Measurements from ENCODE around the gene LAMC2. TPM values are rescaled to one million over a fixed set of nuclear protein-coding genes. Genes with fewer than 3 reads are reported as not detected.
"Not testable (repeated sequence)": the region's sequence is repeated elsewhere in the genome, so short reads cannot be mapped to it uniquely, and the experiment has no call there.

The LAMC2 gene
- total RNA-seq, 2 donors from 2014 or later, result not detected

DNA sequence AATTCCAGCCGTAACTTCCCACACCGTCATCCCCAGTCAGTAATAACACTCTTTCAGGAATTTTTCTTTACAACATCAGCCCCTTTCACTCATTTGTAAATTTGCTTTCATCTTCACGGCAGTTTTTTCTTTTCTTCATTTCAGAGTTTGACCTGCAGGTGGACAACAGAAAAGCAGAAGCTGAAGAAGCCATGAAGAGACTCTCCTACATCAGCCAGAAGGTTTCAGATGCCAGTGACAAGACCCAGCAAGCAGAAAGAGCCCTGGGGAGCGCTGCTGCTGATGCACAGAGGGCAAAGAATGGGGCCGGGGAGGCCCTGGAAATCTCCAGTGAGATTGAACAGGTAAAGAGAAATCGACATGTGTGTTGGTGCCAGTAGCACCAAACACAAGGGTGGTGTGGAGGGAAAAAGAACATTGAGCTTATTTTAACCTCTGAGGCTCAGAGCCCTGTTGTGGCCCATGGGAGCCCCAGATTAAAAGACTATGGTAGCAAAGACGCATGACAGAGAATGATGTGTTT lies 53.2 kb downstream of the LAMC2 start:
- Mint-ChIP-seq H3K4me3 (no peak overlapping the region), H3K27me3 (peaks cover 42% of the 10 kb centered on the region), H3K4me1 (no peaks in the 10 kb centered on the region), H3K36me3 (ENCODE audit: low read depth) (no peaks in the 10 kb centered on the region), H3K27ac (no peak overlapping the region)
- no peaks in the 10 kb centered on the region for H3K9me3 ChIP-seq (ENCODE audit: control insufficient read depth, low read length, poor library complexity, severe bottlenecking)
- ATAC-seq, result no peak
- DNase-seq, result no peak

DNA sequence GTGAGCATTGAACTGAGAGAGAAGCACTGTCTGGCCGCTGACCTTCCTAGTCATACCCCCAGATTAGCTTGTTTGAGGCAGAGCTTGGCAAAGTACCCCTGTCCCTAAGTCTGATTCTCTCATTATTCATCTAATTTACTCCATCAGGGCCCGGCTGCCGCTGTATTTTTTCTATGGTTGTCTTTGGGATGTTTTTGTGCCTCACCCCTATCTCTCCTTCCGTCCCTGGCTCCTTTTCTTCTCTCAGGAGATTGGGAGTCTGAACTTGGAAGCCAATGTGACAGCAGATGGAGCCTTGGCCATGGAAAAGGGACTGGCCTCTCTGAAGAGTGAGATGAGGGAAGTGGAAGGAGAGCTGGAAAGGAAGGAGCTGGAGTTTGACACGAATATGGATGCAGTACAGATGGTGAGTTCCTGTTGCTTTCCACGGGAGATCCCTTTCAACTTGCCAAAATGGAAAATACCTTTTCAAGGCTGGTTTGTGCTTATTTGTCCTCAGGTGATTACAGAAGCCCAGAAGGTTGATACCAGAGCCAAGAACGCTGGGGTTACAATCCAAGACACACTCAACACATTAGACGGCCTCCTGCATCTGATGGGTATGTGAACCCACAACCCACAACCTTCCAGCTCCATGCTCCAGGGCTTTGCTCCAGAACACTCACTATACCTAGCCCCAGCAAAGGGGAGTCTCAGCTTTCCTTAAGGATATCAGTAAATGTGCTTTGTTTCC lies 53.9 kb downstream of the LAMC2 start:
- H3K27ac Mint-ChIP-seq, result no peak overlapping the region
- H3K9me3 ChIP-seq (ENCODE audit: control insufficient read depth, low read length, poor library complexity, severe bottlenecking), result no peaks in the 10 kb centered on the region
- ATAC-seq, result no peak
- H3K36me3 Mint-ChIP-seq (ENCODE audit: low read depth), result no peaks in the 10 kb centered on the region
- no peak for DNase-seq
- H3K4me3 Mint-ChIP-seq, result no peak overlapping the region
- no peaks in the 10 kb centered on the region for H3K4me1 Mint-ChIP-seq
- peaks cover 43% of the 10 kb centered on the region for H3K27me3 Mint-ChIP-seq

DNA sequence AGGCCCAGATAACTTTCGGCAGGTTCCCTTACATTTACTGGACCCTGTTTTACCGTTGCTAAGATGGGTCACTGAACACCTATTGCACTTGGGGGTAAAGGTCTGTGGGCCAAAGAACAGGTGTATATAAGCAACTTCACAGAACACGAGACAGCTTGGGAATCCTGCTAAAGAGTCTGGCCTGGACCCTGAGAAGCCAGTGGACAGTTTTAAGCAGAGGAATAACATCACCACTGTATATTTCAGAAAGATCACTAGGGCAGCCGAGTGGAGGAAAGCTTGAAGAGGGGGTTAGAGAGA lies 54.4 kb downstream of the LAMC2 start:
- ATAC-seq (no peak), DNase-seq (no peak)
- no peaks in the 10 kb centered on the region for H3K4me1 Mint-ChIP-seq
- no peaks in the 10 kb centered on the region for H3K36me3 Mint-ChIP-seq (ENCODE audit: low read depth)
- H3K27ac Mint-ChIP-seq, result no peak overlapping the region
- no peaks in the 10 kb centered on the region for H3K9me3 ChIP-seq (ENCODE audit: control insufficient read depth, low read length, poor library complexity, severe bottlenecking)
- H3K4me3 Mint-ChIP-seq, result no peak overlapping the region
- peaks cover 43% of the 10 kb centered on the region for H3K27me3 Mint-ChIP-seq

DNA sequence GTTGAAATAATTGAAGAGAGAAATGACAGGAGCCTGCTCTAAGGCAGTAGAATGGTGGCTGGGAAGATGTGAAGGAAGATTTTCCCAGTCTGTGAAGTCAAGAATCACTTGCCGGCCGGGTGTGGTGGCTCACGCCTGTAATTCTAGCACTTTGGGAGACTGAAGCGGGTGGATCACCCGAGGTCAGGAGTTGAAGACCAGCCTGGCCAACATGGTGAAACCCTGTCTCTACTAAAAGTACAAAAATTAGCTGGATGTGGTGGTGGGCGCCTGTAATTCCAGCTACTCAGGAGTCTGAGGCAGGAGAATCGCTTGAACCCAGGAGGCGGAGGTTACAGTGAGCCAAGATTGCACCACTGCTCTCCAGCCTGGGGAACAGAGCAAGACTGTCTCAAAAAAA lies 54.8 kb downstream of the LAMC2 start:
- H3K9me3 ChIP-seq (ENCODE audit: control insufficient read depth, low read length, poor library complexity, severe bottlenecking); H3K4me3 Mint-ChIP-seq; H3K27ac Mint-ChIP-seq; ATAC-seq; DNase-seq; H3K36me3 Mint-ChIP-seq (ENCODE audit: low read depth); H3K4me1 Mint-ChIP-seq: not testable (repeated sequence)
- H3K27me3 Mint-ChIP-seq, result peaks cover 44% of the 10 kb centered on the region

DNA sequence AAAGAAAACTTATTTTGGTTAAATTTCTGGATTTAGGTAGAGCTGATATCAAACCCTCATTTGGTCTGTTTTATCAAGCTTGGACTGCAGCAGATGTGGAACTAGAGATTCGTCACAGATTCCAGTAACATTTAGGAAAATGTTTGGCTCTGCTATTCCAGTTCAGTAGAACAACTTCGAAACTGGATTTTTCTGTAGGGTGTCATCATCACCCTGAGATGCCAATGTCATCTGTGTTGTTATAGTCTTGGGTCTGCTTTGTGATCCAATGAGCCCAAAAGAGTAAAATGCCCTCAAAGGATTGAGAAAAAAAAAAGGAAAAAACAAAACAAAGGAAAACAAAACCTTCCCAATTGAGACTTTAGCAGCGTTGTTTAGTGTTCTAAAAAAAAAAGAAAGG lies 55.4 kb downstream of the LAMC2 start:
- no peaks in the 10 kb centered on the region for H3K36me3 Mint-ChIP-seq (ENCODE audit: low read depth)
- no peak for DNase-seq
- no peaks in the 10 kb centered on the region for H3K4me1 Mint-ChIP-seq
- H3K9me3 ChIP-seq (ENCODE audit: control insufficient read depth, low read length, poor library complexity, severe bottlenecking), result no peaks in the 10 kb centered on the region
- ATAC-seq, result no peak
- H3K27me3 Mint-ChIP-seq, result peaks cover 46% of the 10 kb centered on the region
- H3K4me3 Mint-ChIP-seq, result no peak overlapping the region
- no peak overlapping the region for H3K27ac Mint-ChIP-seq

DNA sequence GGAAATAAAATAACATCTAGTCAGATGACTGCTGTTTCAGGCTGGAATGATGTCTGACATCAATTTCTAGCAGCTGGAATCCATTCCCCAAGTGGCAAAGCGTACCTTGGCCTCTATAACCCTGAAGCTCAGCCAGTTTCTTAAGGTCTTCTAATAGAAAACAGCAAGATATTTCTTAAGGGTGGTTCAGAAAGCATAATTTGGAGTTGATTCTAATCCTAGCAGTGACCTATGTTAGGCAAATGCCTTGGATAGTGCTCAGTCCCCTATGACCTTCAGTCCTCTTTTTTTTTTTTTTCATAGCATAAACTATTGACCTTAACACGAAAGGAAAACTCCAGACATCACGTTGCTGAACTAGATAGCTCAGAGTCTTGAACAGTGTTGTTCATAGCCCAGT lies 56.5 kb downstream of the LAMC2 start:
- H3K36me3 Mint-ChIP-seq (ENCODE audit: low read depth), result no peaks in the 10 kb centered on the region
- no peaks in the 10 kb centered on the region for H3K4me1 Mint-ChIP-seq
- H3K27ac Mint-ChIP-seq, result no peak overlapping the region
- H3K4me3 Mint-ChIP-seq, result no peak overlapping the region
- DNase-seq (no peak), ATAC-seq (no peak)
- peaks cover 48% of the 10 kb centered on the region for H3K27me3 Mint-ChIP-seq
- no peaks in the 10 kb centered on the region for H3K9me3 ChIP-seq (ENCODE audit: control insufficient read depth, low read length, poor library complexity, severe bottlenecking)

DNA sequence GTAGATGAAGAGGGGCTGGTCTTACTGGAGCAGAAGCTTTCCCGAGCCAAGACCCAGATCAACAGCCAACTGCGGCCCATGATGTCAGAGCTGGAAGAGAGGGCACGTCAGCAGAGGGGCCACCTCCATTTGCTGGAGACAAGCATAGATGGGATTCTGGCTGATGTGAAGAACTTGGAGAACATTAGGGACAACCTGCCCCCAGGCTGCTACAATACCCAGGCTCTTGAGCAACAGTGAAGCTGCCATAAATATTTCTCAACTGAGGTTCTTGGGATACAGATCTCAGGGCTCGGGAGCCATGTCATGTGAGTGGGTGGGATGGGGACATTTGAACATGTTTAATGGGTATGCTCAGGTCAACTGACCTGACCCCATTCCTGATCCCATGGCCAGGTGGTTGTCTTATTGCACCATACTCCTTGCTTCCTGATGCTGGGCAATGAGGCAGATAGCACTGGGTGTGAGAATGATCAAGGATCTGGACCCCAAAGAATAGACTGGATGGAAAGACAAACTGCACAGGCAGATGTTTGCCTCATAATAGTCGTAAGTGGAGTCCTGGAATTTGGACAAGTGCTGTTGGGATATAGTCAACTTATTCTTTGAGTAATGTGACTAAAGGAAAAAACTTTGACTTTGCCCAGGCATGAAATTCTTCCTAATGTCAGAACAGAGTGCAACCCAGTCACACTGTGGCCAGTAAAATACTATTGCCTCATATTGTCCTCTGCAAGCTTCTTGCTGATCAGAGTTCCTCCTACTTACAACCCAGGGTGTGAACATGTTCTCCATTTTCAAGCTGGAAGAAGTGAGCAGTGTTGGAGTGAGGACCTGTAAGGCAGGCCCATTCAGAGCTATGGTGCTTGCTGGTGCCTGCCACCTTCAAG lies 57.3 kb downstream of the LAMC2 start:
- Mint-ChIP-seq H3K4me1 (no peaks in the 10 kb centered on the region), H3K4me3 (no peak overlapping the region), H3K36me3 (ENCODE audit: low read depth) (no peaks in the 10 kb centered on the region), H3K27ac (no peak overlapping the region), H3K27me3 (peaks cover 50% of the 10 kb centered on the region)
- H3K9me3 ChIP-seq (ENCODE audit: control insufficient read depth, low read length, poor library complexity, severe bottlenecking), result no peaks in the 10 kb centered on the region
- no peak for DNase-seq
- no peak for ATAC-seq

DNA sequence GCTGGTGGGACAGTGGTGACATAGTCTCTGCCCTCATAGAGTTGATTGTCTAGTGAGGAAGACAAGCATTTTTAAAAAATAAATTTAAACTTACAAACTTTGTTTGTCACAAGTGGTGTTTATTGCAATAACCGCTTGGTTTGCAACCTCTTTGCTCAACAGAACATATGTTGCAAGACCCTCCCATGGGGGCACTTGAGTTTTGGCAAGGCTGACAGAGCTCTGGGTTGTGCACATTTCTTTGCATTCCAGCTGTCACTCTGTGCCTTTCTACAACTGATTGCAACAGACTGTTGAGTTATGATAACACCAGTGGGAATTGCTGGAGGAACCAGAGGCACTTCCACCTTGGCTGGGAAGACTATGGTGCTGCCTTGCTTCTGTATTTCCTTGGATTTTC lies 58.4 kb downstream of the LAMC2 start:
- no peak overlapping the region for H3K4me3 Mint-ChIP-seq
- no peak for ATAC-seq
- no peaks in the 10 kb centered on the region for H3K36me3 Mint-ChIP-seq (ENCODE audit: low read depth)
- H3K4me1 Mint-ChIP-seq, result no peaks in the 10 kb centered on the region
- H3K9me3 ChIP-seq (ENCODE audit: control insufficient read depth, low read length, poor library complexity, severe bottlenecking), result no peaks in the 10 kb centered on the region
- H3K27me3 Mint-ChIP-seq, result peaks cover 53% of the 10 kb centered on the region
- no peak overlapping the region for H3K27ac Mint-ChIP-seq
- no peak for DNase-seq

DNA sequence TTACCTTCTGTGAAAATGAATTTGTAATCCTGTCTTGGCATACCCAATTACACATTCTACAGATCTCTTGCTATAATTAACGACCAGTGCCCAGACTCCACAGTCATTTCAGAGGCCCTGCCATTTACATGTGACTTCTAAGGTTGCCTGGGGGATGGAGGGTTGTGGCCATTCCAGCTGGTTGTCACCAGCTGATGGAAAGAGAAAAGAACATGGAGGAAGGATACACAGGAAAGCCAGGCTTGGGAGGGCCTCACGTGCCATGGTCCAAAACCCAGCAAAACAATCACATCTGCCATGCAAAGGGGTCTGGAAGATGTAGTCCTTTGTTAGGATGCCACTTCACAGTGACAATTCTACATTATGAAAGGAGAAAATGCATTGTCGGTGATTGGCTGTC lies 59.3 kb downstream of the LAMC2 start:
- no peak for ATAC-seq
- no peaks in the 10 kb centered on the region for H3K4me1 Mint-ChIP-seq
- peaks cover 52% of the 10 kb centered on the region for H3K27me3 Mint-ChIP-seq
- H3K9me3 ChIP-seq (ENCODE audit: control insufficient read depth, low read length, poor library complexity, severe bottlenecking), result no peaks in the 10 kb centered on the region
- H3K4me3 Mint-ChIP-seq, result no peak overlapping the region
- no peak overlapping the region for H3K27ac Mint-ChIP-seq
- no peak for DNase-seq
- H3K36me3 Mint-ChIP-seq (ENCODE audit: low read depth), result no peaks in the 10 kb centered on the region

DNA sequence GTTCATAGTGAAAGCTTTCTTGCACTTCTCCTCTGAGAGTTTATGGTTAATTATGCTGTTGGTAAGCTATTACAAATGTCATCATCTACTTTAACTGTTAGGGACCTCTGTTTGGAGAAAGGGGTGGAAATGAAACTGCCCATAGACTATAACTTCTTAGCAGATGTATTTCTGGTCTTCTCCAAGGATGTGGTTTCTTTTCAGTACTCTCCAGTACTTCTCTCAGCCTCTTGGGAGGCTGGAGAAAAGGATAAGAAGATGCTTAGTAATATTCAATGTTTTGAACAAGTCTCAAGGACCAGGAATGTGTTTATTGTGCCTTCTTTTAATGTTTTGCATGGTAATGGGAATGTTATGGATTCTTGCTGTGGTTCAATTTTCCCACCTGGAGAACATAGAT lies 60.4 kb downstream of the LAMC2 start:
- Mint-ChIP-seq H3K4me3 (no peak overlapping the region), H3K36me3 (ENCODE audit: low read depth) (no peaks in the 10 kb centered on the region), H3K27me3 (peaks cover 48% of the 10 kb centered on the region), H3K4me1 (no peaks in the 10 kb centered on the region), H3K27ac (no peak overlapping the region)
- H3K9me3 ChIP-seq (ENCODE audit: control insufficient read depth, low read length, poor library complexity, severe bottlenecking), result no peaks in the 10 kb centered on the region
- ATAC-seq (no peak), DNase-seq (no peak)

DNA sequence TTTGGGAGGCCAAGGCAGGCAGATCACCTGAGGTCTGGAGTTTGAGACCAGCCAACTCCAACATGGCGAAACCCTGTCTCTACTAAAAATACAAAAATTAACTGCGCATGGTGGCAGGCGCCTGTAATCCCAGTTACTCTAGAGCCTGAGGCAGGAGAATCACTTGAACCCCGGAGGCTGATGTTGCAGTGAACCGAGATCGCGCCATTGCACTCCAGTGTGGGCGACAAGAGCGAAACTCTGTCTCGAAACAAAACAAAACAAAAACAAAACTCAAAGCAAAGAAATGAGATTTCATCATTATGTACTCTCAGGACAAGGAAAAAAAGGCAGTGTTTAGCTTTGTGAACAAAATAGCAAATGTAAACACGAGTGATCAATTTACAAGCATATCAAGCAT lies 61.0 kb downstream of the LAMC2 start:
- DNase-seq, result no peak
- Mint-ChIP-seq H3K4me3 (no peak overlapping the region), H3K27me3 (peaks cover 42% of the 10 kb centered on the region), H3K36me3 (ENCODE audit: low read depth) (no peaks in the 10 kb centered on the region), H3K4me1 (no peaks in the 10 kb centered on the region), H3K27ac (no peak overlapping the region)
- H3K9me3 ChIP-seq (ENCODE audit: control insufficient read depth, low read length, poor library complexity, severe bottlenecking), result no peaks in the 10 kb centered on the region
- no peak for ATAC-seq

DNA sequence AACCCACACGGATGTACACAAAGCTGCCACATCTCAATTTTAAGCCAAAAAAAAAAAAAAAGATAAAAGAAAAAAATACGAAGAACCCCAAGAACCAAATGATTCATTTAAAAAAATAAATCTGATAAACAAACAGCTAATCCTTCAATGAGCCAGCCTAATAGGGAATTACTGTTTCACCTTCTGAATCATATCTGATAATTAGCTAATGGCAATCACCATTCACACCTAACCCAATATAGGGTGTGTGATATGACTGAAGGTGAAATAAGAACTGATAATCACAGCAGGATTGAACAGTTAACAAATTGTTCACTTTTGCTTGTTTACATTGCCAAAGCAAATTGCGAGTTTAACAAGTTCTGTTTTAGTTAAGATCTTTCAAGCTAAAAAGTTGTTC lies 61.4 kb downstream of the LAMC2 start:
- ATAC-seq (no peak), DNase-seq (no peak)
- no peaks in the 10 kb centered on the region for H3K9me3 ChIP-seq (ENCODE audit: control insufficient read depth, low read length, poor library complexity, severe bottlenecking)
- Mint-ChIP-seq H3K27me3 (peaks cover 39% of the 10 kb centered on the region), H3K4me3 (no peak overlapping the region), H3K27ac (no peak overlapping the region), H3K36me3 (ENCODE audit: low read depth) (no peaks in the 10 kb centered on the region), H3K4me1 (no peaks in the 10 kb centered on the region)

DNA sequence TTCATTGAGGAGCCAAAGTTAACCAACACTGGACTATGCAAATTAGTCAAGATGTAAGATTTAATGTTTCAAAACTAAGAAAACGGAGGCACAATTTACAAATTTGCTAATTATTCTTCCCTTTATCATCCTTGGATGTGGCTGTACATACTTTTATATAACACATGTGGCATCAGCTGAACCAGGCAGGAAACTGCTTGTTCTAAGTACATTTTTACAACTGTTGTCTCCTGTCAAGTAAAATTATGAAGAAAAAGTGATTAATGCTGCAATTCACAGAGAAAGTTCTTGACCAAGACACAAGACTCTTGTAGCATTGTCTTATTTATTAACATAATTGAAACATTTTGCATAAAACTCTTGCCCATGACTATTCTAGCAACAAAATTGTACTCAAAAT lies 61.9 kb downstream of the LAMC2 start:
- H3K4me3 Mint-ChIP-seq, result no peak overlapping the region
- ATAC-seq (no peak), DNase-seq (no peak)
- no peak overlapping the region for H3K27ac Mint-ChIP-seq
- H3K27me3 Mint-ChIP-seq, result peaks cover 39% of the 10 kb centered on the region
- H3K9me3 ChIP-seq (ENCODE audit: control insufficient read depth, low read length, poor library complexity, severe bottlenecking), result no peaks in the 10 kb centered on the region
- no peaks in the 10 kb centered on the region for H3K36me3 Mint-ChIP-seq (ENCODE audit: low read depth)
- H3K4me1 Mint-ChIP-seq, result no peaks in the 10 kb centered on the region

All from T-helper 17 cell (primary cell).